Ecto neural progenitor cell (in vitro differentiated cells): ENCODE results near the gene TPSB2.
"Not testable (repeated sequence)": the region's sequence is repeated elsewhere in the genome, so short reads cannot be mapped to it uniquely, and the experiment has no call there.

Experiments
- DNase-seq: peaks from one replicate; pipeline ENCODE4 v3.0.0-alpha.2; 2018; ENCODE audit warnings: low spot score

Gene TPSB2

DNA sequence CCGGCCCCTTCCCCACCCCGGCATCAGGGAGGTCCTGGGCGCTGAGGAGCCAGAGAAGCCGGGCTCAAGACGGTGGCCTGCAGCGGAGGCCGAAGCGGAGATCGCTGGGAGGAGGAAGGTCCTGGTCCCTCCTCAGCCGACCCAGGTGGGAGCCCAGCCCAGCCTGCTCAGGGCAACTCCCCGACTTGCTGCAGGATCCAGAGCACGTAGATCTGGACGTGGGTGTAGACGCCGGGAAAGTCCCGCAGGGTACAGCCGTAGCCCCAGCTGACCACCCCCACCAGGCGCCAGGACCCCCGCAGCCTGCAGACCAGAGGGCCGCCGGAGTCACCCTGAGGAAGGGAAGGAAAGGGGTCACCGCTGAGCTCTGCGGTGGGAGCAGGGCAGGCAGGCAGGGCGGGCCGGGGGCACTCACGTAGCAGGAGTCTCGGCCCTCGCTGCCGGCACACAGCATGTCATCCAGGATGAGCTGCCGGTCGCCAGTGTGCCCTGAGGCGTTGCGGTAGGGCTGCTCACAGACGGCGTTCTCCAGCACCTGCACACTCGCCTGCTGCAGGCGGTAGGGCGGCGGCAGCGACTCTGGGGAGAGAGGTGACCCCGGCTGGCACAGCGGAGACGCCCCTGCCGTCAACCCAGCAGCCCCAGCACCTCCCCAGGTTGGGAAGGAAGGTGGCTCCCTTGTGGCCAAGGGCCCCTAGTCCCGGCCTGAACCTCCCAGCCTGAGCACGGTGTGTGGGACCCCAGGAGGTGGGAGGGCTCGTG, 31.3 kb upstream of the TPSB2 start:
- no peak for DNase-seq

- no peak for DNase-seq
These were observed 30.2 kb upstream of the TPSB2 start for GRCh38 chr16:1260101-1260680.

- no peak for DNase-seq
These were observed 29.7 kb upstream of the TPSB2 start for GRCh38 chr16:1259760-1260068.

DNA sequence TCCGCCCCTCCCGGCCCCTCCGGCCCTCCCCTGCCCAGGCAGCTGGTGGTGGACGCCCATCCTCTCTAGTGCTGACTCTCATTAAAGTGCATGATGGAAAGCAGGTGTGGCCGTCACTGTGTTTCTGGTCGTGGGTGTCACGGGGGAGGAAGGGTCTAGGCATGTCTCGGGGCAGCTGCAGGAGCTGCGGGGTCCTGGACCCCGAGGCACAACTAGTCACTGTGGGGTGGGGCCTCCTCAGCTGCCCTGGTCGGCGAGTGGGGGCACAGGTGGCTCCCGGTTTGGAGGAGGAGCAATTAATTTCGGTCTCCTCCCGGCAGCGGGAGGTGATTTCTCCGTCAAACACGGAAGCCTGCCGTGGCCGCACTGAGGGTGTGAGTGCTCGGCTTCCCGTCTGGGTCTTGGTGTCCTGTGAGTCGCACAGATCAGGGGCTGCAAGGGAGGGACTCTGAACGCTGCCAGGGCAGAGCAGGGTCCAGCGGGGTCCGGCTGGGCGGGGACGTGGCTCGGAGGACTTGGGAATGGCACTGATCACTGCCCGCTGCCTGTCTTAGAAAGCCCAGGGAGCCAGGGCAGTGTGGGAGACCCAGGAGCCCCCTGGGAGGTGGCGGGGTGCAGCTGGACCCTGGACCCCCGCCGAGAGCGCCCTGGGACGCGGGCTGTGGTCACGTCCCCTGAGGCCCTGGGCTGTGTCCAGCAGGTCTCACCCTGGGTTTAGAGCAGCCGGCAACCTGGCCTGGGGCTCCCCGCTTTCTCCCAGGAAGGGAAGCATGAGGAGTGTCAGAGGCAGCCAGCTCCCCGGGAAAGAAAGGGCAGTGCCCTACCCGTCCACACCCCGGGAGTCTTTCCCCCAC, 29.1 kb upstream of the TPSB2 start:
- no peak for DNase-seq

- no peak for DNase-seq
These were observed 28.2 kb upstream of the TPSB2 start for GRCh38 chr16:1258225-1258600.

DNA sequence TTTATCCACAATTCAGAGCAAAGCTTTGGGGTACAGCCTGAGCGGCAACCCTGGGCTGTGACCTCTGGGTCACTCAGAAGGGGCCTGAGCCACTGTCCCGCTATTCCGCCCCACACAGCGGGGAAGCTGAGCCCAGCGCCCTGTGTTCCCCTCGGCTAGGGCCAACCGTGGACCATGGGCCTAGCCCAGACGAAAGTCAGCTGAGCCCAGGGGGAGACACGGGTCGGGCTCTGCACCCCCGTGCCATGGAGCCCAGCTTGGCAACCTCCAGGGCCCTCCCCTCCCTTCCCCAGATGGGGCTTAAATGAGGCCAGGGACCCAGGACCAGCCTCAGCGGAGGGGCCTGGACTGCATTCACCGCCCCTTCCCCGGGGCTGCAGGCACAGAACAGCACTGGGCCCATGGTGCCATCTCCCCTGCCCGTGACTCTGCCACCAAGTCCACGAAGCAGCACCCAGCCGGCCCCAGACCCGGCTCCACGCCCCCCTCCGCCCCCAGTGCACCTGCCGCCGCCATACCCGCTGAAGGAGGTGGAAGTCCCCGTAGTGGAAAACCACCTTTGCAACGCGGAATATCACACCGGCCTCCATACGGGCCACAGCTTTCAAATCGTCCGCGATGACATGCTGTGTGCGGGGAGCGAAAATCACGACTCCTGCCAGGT, 27.7 kb upstream of the TPSB2 start:
- DNase-seq = no peak

DNA sequence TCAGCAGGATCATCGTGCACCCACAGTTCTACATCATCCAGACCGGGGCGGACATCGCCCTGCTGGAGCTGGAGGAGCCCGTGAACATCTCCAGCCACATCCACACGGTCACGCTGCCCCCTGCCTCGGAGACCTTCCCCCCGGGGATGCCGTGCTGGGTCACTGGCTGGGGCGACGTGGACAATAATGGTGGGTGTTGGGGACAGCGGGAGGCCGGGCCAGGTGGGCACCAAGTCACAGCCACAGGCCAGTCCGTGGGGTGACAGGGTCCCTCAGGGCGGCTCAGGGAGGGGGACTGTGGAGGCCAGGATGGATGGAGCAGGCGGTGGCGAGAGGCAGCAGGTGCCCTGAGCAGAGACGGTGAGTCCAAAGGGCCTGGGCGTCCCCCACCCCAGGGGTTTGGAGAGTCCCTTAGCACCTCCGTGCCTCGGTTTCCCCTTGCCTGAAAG, 26.9 kb upstream of the TPSB2 start:
- no peak for DNase-seq

- DNase-seq = not testable (repeated sequence)
These were observed 26.4 kb upstream of the TPSB2 start for GRCh38 chr16:1256296-1256873.

DNA sequence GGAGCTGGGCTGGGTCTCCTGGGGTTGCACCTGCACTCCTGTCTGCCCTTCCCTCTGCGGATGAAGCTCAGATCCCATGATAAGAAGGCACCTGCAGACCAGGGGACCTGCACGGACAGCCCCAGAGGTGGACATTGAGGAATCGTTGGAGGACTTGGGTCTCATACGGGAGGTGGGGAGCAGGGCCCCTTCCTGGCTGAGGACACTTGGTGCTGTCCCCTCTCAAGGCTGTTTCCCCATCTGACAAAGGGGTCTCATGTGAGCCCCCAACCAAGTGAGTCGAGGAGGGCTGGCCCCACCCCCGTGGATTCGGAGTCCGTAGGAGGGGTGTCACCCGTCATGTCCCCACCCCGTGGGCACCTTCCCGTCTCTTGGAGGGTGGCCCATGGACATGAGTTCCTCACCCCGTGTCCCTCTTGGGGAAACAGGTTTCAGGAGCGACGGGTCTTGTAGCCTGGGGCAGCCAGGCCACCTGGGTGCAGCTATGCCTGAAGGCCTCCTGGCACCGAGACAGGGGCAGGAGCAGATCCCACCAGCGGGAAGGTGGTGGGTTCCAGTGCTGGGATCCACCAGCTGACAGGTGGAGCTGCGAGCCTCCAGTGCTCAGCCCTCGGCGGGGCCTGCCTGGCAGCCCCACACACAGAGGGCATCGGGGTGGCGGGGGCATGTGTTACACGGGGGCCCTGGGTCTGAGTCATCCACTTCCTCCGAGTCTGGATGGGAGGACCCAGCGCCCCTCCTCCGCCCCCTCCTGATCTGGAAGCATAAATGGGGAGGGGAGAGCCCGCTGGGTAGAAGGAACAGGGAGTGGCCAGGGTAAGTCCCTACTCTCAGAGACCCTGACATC, 25.5 kb upstream of the TPSB2 start, which contains the start of gene TPSD1:
Gene TPSD1, plus strand, starts transcription at position 794 of the 847 bp plus-strand sequence. CDS start 212 bp downstream, outside the sequence.
- DNase-seq = not testable (repeated sequence)

- DNase-seq = not testable (repeated sequence)
These were observed 24.8 kb upstream of the TPSB2 start for GRCh38 chr16:1254821-1255220.

DNA sequence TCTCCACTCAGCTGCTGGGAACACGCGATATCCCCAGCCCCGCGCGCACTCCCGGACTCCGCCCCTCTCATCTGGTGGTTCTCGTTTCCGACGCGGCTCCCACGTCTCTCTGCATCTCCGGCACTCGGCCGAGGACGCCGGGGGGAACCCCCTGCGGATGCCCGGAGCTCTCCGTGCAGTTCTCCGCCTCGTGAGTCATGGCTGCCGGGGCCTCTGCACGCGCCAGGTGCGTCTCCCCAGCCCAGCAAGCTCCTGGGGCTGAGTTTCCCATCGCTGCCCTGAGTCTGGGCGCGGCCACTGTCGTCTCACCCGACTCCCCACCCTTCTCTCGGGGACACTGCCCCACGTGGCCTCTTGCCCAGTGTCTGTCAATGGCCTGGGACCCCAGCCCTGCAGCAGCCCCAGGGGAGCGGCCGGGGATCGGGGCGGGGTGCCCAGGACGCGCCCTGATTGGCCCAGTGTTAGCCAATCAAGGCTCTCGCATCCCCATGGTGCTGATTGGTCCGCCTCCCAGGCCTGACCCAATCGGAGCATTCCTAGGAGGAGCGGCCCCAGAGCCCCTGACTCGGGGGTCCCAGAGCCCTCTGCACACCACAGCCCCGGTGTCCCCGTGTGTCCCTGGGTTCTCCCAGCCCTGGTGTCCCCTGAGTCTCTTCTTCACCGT, 23.8 kb upstream of the TPSB2 start:
- DNase-seq = not testable (repeated sequence)

DNA sequence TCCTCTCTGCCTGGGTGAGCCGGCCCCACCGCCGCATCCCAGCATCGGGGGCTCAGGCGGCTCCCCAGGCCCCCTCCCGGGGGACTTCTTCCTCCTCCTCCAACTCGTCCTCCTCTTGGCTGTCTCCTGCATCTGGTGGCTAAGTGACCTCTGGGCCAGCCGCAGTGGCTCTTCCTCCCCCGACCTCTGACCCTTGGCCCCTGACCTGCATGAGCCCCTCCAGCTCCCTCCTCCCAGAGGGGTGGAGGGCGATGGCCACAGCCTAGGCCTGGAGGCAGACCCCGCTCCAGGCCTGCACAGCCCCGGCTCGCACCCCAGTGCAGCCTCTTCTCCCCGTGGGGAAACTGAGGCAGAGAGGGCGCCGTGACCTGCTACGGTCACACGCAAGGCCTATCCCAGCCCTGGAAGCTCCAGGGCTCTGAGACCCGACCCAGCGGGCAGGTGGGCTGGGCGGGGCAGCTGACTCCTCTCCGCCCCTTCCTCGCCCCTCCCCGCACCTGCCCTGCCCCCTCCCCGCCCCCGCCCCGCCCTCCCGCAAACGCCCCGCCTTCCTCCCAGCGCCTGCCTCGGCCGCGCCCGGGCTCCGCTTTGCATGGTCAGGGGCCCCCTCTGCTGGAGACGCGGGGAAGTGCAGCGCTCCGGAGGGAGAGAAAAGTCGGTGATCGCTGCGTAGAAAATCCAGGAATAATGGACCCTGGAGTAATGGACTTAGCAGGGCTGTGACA, 19.2 kb upstream of the TPSB2 start:
- DNase-seq = not testable (repeated sequence)

DNA sequence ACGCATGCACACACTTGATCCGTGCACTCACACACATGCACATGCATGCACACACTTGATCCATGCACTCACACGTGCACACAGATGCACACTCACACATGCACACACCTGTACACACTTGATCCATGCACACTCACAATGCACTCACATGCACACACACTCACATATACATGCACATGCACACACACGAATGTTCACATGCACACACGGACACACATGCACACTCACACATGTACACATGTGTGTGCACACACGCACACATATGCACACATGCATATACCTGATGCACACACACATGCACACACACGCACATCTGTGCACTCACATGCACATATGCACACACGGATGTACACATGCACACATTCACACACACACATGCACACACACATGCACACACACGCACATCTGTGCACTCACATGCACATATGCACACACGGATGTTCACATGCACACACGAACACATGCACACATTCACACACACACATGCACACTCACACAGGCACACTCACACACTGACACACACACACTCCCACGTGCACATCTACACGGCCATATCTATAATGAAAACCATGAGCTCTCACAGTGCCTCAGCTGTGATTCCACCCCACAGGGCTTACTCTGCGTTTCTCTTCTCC, 18.0 kb upstream of the TPSB2 start:
- not testable (repeated sequence) for DNase-seq

- DNase-seq = no peak
These were observed 15.6 kb upstream of the TPSB2 start for GRCh38 chr16:1245452-1246020.

DNA sequence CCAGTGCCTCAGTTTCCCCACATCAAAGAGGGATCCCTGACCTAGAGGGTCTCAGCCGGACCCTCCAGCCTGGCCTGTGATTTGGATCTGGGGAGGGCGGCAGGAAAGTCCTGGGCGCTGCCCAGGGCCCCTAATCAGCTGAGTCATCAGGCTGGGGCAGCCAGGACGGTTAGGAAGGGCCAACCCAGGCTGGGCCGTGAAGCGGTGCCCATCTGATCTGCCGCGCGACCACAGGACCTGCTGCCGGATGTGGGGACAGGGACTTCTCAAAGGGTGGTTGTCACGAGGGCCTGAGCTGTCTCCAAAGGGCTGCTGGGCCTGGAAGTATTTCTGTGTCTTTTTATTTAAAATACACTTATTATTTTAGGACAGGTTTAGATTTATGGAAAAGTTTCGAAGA, 14.9 kb upstream of the TPSB2 start:
- no peak for DNase-seq

- not testable (repeated sequence) for DNase-seq
These were observed 14.2 kb upstream of the TPSB2 start for GRCh38 chr16:1243907-1244850.

GRCh38 chr16:1243363-1243762, 13.4 kb upstream of the TPSB2 start:
- not testable (repeated sequence) for DNase-seq

DNA sequence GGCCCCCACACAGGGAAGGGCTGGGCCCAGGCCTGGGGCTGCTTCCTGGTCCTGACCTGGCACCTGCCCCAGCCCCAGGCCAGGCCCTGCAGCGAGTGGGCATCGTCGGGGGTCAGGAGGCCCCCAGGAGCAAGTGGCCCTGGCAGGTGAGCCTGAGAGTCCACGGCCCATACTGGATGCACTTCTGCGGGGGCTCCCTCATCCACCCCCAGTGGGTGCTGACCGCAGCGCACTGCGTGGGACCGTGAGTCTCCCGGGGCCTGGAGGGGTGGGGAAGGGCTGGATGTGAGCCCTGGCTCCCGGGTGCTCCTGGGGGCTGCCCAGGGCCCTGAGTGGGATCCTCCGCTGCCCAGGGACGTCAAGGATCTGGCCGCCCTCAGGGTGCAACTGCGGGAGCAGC, 11.1 kb upstream of the TPSB2 start:
- not testable (repeated sequence) for DNase-seq
